Renal cortex interstitium (tissue), 11 donors: Measurements from ENCODE around the gene EQTN. TPM values are rescaled to one million over a fixed set of nuclear protein-coding genes. Genes with fewer than 3 reads are reported as not detected.

Experiments
- DNase-seq, 11 donors: peaks; one replicate each; pipeline ENCODE4 v3.0.0-alpha.2; 2013; ENCODE audit warnings: low read depth in 9 of 11, low spot score in 4 of 11; ENCODE audit errors: extremely low read depth in 1 of 11
- polyA plus RNA-seq, 3 donors: library from polyadenylated mRNA; unstranded; fragments of 120-200 nt; gene quantifications; one replicate each; pipeline ENCODE4 v1.2.1, GENCODE V29; 2013; ENCODE audit not compliant: insufficient read length in 3 of 3

The EQTN gene
- polyA plus RNA-seq, 3 donors, result 0.24 to 0.62 (median 0.42) TPM

DNA sequence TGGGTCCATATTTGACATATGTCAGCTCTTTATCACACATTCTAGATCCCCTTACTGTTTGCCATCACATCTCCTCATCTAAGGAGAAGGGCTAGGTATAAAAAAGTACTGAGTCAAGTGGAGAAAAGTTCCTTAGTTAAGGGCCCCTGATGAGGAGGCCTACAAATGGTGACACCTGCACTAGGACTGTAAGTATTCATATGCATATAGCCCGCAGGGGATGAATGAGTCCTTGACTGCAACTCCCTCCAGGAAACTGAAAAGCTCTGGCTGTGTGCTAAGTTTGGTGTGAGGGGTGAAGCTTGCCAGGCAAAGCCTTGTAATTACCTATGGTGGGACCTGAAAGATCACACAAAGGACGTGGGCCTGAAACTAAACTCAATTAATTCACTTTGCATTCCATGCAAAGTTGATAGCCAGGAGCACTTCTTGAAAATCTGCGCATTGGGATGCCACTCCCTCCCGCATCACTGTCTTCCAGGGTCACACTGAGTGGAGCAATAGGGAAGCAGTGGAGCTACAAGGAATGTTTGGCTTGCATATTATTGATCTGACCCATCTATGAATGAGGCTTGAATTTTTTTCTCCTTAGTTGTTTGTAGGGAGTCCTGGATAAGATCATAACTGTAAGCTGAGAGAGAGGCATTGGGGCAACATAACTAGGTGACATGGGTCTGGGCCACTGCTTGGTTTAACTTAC is 11.9 kb upstream of the EQTN start:
- no peak for DNase-seq

GRCh38 chr9:27304521-27304920 is 7.6 kb upstream of the EQTN start:
- DNase-seq, result no peak

DNA sequence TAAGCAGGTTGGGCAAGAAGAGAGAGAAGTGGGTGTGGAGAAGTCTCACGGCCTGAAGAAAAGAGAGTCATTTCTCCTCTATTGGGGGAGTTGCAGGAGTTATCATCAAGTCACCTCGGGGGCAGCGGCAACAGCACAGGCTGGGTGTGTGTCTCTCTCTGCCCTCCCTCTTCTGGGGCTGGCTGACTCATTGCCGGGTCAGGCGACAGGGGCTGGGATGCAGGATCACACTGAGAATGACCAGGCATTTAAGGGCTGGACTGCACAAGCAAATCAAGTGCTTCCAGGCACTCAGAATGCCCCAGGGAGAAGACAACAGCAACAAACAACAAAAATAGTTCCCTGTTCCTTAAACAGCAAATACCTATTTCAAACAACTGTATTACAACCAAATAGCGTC is 6.3 kb upstream of the EQTN start:
- DNase-seq, result no peak

GRCh38 chr9:27293996-27294395 is 3.0 kb downstream of the EQTN start:
- DNase-seq, result no peak

- no peak for DNase-seq
Measured at GRCh38 chr9:27292659-27293405, 4.1 kb downstream of the EQTN start.

DNA sequence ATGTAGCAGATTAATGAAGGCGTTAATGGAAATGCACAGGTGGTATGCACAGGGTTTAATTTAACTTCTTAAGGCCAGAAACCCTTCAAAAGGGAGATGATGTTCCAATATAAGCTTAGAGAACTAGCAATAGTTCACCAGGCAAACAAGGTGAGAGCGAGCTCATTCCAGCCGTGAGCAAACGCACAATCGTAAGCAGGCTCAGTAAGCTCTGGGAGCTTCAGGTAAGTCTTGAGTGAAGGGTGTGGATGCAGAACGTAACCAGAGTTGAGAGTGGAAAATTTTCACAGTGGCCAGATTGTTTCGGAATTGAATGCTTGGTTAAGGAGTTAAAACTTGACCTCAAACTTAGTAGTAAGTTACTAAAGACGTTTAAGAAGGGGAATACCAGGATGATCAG is 5.7 kb downstream of the EQTN start:
- no peak for DNase-seq

- no peak for DNase-seq
Measured at GRCh38 chr9:27282269-27282668, 14.7 kb downstream of the EQTN start.

DNA sequence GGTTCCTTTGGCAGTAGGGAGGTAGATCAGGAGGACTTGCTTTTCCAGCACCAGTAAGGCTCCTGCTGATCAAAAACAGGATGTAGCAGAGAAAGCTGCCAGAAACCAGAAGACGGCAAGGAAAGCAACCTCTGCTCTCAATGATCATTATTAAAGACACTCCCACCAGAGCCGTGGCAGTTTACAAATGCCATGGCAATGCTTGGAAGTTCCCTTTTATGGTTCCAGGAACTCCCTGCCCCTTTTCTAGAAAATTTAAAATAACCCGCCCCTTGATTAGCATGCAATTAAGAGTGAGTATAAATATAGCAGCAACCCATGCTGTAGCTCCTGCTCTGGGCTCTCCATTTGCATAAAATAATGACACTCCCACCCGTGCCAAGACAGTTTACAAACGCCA is 16.1 kb downstream of the EQTN start:
- no peak for DNase-seq

DNA sequence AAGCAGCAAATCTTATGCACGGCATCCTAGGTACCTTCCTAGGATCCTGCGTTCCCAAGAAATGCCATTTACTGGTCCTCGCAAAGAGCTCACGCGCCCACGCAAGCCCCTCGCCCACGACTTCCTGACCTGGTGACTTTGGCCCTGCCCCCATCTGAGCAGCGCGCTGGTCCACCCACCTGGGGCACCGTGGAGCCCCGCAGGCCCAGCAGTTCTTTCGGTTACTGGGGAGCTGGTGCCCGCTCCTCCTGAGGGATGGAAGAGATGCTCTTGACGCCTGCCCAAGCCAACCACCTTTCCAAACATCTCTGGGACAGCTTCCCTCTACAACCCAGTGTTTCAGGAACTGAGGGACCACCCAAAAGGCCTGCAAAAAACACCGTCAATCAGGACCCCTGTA is 16.7 kb downstream of the EQTN start:
- DNase-seq, result no peak

DNA sequence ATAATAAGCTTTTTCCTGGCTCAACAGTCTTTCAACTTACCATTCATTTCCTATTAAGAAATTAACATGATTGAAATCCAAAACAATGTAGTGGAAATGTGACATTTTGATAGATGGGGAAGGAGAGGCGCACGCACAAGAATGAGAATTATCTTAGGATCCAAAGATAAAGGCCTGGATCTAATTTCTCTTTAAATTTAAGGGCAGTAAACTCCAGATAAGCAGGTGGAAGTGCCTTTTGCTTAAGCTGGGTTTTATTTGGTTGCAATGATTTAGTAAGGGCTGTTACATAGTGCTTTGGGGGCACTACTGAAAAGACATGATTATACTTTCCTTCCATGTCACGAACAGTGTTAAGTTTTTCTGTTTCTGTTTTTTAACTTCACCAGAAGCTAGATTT is 17.3 kb downstream of the EQTN start:
- DNase-seq, result no peak

- no peak for DNase-seq
Measured at GRCh38 chr9:27278374-27278773, 18.6 kb downstream of the EQTN start.

DNA sequence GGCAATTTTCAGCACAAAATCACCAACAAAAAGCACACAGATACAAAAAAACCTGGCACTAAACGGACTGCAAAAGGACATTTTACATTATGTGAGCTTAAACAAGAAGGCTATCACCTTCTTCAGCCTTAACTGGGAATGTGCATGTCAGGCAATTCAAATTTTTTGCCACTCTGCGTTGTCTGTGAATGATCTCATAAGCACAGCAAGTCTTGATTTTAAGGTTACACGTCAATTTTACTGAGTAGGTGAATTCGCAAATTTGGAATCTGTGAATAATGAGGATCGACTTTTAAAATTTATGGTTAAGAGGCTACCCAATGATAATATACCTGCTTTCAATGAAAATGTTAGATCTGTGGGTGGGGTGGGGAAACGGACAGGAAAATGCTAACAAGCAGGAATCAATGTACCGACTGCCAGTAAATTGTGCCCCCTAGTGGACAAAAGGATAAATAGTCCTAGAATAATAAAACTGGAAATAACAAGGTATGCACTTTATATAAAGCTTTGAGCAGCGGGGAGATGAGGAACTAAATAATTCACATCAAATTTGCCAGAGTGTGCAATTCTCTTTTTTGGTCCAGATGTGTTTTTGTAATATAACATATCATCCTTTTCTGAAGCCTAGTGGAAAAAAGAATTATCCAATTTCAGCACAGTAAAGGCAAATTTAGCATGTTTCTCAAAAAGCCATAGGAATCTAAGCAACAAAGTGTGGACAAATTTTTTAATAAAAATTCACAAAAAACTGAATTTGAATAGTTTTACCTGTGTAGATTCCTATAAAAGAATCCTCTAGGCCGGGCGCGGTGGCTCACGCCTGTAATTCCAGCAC is 20.5 kb downstream of the EQTN start:
- peak; percentile 13 to 62 (median 46) for DNase-seq

DNA sequence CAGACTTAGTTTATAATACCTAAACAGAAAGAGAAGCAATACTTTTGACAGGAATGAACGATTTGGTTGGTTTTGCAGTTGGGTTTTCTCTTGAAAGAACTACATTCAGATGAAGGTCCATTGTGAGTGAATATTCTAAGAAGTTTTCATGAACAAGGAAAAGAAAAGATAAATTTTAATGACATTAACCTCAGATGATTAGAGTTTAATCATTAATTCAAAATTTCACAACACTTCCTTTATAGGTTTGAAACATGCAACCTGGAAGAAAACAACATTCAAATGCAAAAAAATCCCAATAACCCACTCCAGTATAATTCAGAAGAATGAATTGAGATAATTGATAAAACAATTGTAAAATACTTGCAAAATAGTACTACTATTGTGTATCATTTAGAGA is 23.8 kb downstream of the EQTN start:
- DNase-seq, result no peak

GRCh38 chr9:27272103-27272502 is 24.8 kb downstream of the EQTN start:
- no peak for DNase-seq

GRCh38 chr9:27261517-27262211 is 35.3 kb downstream of the EQTN start:
- no peak for DNase-seq

DNA sequence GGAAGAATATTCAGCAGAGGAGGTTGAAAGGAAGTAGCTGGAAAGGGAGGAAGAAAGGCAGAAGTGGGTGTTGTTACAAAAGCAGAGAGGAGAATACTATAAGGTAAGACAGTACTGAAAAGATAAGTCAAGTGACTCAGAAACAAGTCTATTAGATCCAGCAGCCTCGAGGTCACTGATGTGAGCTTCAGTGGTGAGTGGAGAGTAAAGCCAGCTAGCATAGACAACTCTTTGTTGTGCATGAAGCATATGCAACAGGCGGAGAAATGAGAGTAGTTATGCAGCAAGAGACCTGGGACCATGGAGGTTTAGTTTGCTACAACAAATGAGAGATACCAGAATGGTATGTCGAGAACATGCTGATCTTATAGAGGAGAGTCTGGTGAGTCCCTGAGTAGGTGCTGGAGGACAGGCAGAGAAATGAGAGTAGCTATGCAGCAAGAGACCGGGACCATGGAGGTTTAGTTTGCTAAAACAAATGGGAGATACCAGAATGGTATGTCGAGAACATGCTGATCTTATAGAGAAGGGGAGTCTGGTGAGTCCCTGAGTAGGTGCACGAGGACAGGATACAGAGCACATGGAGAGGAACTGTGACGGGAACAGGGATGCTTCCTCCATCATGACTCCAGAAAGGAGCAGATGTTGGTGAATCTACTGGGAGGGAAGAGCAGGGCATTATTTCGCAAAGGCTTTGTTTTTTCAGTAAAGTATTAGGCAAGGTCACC is 36.0 kb downstream of the EQTN start:
- no peak for DNase-seq

- no peak for DNase-seq
Measured at GRCh38 chr9:27258662-27259061, 38.3 kb downstream of the EQTN start.

DNA sequence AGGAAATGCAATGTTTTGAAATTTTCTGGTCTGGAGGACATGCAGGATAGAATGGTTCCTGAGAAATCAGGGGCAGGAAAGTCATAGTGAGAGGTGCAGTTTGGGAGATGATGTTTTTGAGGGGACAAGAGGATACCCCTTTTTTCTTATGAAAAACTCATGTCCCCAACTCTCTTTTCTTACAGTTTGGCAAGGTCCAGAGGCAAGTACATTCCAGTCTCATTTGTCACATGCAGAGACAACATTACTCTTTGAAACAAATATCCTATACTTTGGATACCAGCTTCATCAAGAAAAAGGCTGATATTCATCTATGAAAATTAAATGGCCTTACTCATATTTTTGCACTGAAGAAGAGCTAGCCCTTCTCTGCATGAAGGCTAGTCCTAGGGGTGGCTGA is 48.2 kb downstream of the EQTN start:
- no peak for DNase-seq

DNA sequence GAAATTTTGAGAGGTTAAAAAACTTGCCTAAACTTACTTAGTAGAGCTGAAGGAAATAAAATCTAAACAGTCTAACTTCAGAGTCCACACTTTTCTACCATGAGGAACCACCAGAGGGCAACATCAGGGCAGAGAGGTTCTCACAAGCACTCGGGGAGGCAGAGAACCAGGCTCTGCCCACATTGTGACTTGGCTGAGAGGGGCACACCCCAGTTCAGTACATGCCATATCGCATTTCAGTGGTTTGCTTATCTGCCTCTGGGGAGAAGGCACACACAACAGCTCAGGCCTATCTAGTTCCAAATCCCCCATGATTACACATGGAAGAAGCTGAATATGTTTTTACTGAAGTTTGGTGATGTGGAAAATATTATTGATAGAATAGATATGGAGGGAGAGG is 49.2 kb downstream of the EQTN start:
- peak in 8 of 11 donors; percentile 3 to 18 (median 8) for DNase-seq
